ENCODE measurements around the gene COL9A3.

DNA sequence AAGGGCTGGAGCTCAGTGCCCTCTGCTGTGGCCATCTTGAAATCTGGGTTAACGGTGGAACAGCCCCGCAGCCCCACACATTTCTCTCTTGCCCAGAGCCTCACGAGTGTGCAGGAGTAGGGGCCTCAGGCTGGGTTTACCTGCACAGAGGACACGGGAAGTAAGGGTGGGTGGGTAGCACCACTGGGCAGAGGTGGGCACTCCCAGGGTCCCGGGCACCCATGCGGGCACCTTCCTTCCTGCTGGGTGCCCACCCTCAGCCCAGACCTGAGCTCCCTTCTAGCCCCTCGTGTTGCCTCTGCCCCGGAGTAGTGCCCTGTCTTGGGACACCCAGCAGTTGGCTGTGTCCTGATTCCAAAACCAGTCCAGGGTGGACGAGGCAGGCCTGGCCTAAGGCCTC lies 11.2 kb downstream of the COL9A3 start:
- TF ChIP-seq POLR2A (IDR thresholded peaks at IDR 0.05; ENCODE audit: low read depth, low read length) (no peak), POLR2AphosphoS5 (IDR thresholded peaks at IDR 0.05; ENCODE audit: low read depth, low read length) (no peak), TAF1 (IDR thresholded peaks at IDR 0.05; ENCODE audit: borderline replicate concordance, low read depth, low read length) (no peak)

All from GM12892 (cell line).